HG02759 (cell line): ENCODE data around the gene TAS1R1.

Experiments
- ATAC-seq: cut with Tn5 transposase; IDR thresholded peaks from one replicate; pipeline ENCODE4 v1.9.1; 2021; ENCODE audit warnings: mild to moderate bottlenecking, moderate library complexity; ENCODE audit not compliant: unreplicated experiment

TAS1R1 gene

DNA sequence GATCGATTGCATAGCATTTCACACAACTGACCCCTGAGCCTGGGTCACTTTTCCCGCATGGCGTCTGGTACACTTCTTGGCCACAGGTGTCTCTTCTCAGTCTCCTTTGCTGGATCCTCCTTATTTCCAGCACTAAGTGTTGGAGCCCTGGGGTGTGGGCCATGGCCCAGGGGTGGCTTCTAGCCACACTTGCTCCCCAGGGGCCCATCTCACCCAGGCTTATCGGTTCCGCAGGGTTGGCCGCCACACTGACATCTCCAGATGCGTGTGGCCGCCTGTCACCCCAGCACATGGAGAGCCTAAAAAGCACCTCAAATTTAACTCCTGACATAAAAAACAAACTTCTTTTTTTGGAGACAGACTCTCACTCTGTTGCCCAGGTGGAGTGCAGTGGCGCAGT is 71.9 kb downstream of the TAS1R1 start:
- no peak for ATAC-seq

DNA sequence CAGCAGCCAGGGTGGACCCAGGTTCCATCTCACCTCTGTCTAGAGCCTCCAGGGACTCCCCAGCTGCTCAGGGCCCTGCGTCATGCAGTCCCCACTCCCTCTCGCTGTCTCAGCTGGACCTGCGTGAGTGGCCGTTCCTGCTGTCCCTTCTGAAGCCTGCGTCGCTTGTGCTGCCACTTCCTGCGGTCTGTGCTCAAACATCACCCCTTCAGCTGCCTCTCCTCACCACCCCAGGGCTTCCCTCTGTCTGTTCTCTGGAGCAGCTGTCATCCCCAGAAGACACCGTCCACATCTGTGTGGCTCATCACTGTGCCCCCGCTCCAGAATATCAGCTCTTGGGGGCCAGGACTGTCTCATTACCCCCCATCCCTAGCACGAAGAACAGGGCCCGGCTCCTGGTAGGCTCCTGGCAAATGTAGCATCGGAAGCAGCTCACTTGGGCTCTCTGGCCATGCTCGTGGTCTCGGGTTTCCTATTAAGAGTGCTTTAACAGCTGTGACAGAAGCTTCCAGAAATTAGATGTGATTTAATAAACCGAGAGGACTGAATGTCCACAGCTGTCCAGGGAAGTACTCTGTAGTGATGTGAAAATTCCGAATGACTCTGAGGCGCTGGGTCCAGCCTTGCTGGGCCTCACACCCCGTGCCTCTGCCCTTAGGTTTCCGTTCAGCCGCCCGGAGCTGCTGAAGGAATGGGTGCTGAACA is 72.9 kb downstream of the TAS1R1 start:
- no peak for ATAC-seq

DNA sequence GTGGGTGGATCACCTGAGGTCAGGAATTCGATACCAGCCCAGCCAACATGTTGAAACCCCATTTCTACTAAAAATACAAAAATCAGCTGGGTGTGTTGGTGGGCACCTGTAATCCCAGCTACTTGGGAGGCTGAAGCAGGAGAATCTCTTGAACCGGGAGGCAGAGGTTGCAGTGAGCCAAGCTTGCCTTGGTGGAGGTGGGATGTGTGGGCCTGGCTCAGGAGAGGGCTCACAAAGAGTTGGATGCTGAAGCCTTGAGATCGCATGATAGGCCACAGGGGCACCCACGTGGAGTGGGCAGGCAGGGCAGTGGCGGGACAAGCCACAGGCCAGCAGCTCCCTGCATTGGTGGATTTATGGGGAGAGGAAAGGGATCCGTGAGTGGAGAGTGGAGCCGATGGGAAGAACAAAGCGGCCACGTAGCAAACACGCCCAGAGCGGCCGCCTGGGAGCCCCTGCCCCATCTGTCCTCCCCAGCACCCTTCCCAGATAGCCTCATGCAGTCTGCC is 73.9 kb downstream of the TAS1R1 start:
- no peak for ATAC-seq
